ENCODE results near the gene PTPRCAP. TPM values are rescaled to one million over a fixed set of nuclear protein-coding genes. Genes with fewer than 3 reads are reported as not detected.

Gene PTPRCAP
- total and polyA plus RNA-seq, 10 of the 15 experiments (the other 5 are each of a cell fraction or from before 2014, with no cell fraction given): 4.7 to 266 (median 125) TPM

- TF ChIP-seq ZBTB40 (IDR thresholded peaks at IDR 0.05; ENCODE audit: borderline replicate concordance): no peak
- TF ChIP-seq RUNX3 (IDR thresholded peaks at IDR 0.05; ENCODE audit: low read length): no peak; the same call in 1 of the 2 replicates
- TF ChIP-seq TBL1XR1 (IDR thresholded peaks at IDR 0.05; ENCODE audit: low read depth, low read length): no peak
- TF ChIP-seq EP300 (IDR thresholded peaks at IDR 0.05; ENCODE audit: borderline replicate concordance in 1 of 2, control insufficient read depth in 1 of 2, low read depth in 2 of 2, low read length in 2 of 2): no peak
- TF ChIP-seq CREB1 (IDR thresholded peaks at IDR 0.05; ENCODE audit: low read depth): 0 out of 2 replicates have a peak, but pooled peaks have one; percentile 36
- TF ChIP-seq TCF12 (IDR thresholded peaks at IDR 0.05; ENCODE audit: low read depth, low read length): peak; percentile 91
- TF ChIP-seq STAT3 (IDR thresholded peaks at IDR 0.05; ENCODE audit: low read depth, low read length): no peak
- TF ChIP-seq DPF2 (IDR thresholded peaks at IDR 0.05): peak; percentile 90
- peak; percentile 88 for TF ChIP-seq NKRF (conservative IDR thresholded peaks at IDR 0.05)
- no peak for TF ChIP-seq ZBTB33 (IDR thresholded peaks at IDR 0.05)
- no peak for TF ChIP-seq ELK1 (IDR thresholded peaks at IDR 0.05; ENCODE audit: low read depth, low read length)
- no peak for TF ChIP-seq YBX1 (IDR thresholded peaks at IDR 0.05)
- no peak for TF ChIP-seq IRF4 (IDR thresholded peaks at IDR 0.05; ENCODE audit: low read depth, low read length)
- no peak for TF ChIP-seq POLR2AphosphoS5 (IDR thresholded peaks at IDR 0.05; ENCODE audit: low read length)
- TF ChIP-seq PAX5 (IDR thresholded peaks at IDR 0.05; ENCODE audit: borderline replicate concordance, low read depth, low read length): no peak
- TF ChIP-seq RELA (IDR thresholded peaks at IDR 0.05; ENCODE audit: borderline replicate concordance, partially characterized antibody): no peak
- TF ChIP-seq CHD2 (IDR thresholded peaks at IDR 0.05; ENCODE audit: borderline replicate concordance, low read depth, low read length): 0 out of 2 replicates have a peak, but pooled peaks have one; percentile 7
- TF ChIP-seq SRF (IDR thresholded peaks at IDR 0.05; ENCODE audit: low read depth in 2 of 2, low read length in 2 of 2): no peak
- TF ChIP-seq CBFB (IDR thresholded peaks at IDR 0.05; ENCODE audit: low read depth): no peak
- peak in 1 of 2 experiments; percentile 64; a peak in 2 of 4 replicates for TF ChIP-seq BHLHE40 (IDR thresholded peaks at IDR 0.05; ENCODE audit: borderline replicate concordance in 1 of 2, low read depth in 2 of 2, low read length in 1 of 2)
- TF ChIP-seq POU2F2 (IDR thresholded peaks at IDR 0.05; ENCODE audit: borderline replicate concordance, low read depth, low read length): no peak
- TF ChIP-seq PAX8 (IDR thresholded peaks at IDR 0.05): no peak
These were observed 16.6 kb downstream of the PTPRCAP start (continued) for GRCh38 chr11:67420646-67421429.

All from GM12878 (cell line).